Stimulated activated naive CD8-positive, alpha-beta T cell treated with anti-CD3 and anti-CD28 coated beads, Interleukin-15, Interleukin-2, amounts not matched to agents 100 U/mL and 50 U/mL, for 24 hours (primary cell): ENCODE measurements around the gene NEK10.
A peak's percentile ranks its signal among the peaks of the same experiment; 100 is the strongest.
"Not testable (repeated sequence)": the region's sequence is repeated elsewhere in the genome, so short reads cannot be mapped to it uniquely, and the experiment has no call there.

Source experiments
- ATAC-seq: fragments of 150-1000 bp; cut with Tn5 transposase; one replicate; pipeline ENCODE4 v1.10.0; 2021
- DNase-seq: peaks from one replicate; pipeline ENCODE4 v3.0.0; 2021

NEK10 gene, protein sequence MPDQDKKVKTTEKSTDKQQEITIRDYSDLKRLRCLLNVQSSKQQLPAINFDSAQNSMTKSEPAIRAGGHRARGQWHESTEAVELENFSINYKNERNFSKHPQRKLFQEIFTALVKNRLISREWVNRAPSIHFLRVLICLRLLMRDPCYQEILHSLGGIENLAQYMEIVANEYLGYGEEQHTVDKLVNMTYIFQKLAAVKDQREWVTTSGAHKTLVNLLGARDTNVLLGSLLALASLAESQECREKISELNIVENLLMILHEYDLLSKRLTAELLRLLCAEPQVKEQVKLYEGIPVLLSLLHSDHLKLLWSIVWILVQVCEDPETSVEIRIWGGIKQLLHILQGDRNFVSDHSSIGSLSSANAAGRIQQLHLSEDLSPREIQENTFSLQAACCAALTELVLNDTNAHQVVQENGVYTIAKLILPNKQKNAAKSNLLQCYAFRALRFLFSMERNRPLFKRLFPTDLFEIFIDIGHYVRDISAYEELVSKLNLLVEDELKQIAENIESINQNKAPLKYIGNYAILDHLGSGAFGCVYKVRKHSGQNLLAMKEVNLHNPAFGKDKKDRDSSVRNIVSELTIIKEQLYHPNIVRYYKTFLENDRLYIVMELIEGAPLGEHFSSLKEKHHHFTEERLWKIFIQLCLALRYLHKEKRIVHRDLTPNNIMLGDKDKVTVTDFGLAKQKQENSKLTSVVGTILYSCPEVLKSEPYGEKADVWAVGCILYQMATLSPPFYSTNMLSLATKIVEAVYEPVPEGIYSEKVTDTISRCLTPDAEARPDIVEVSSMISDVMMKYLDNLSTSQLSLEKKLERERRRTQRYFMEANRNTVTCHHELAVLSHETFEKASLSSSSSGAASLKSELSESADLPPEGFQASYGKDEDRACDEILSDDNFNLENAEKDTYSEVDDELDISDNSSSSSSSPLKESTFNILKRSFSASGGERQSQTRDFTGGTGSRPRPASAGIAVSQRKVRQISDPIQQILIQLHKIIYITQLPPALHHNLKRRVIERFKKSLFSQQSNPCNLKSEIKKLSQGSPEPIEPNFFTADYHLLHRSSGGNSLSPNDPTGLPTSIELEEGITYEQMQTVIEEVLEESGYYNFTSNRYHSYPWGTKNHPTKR

DNA sequence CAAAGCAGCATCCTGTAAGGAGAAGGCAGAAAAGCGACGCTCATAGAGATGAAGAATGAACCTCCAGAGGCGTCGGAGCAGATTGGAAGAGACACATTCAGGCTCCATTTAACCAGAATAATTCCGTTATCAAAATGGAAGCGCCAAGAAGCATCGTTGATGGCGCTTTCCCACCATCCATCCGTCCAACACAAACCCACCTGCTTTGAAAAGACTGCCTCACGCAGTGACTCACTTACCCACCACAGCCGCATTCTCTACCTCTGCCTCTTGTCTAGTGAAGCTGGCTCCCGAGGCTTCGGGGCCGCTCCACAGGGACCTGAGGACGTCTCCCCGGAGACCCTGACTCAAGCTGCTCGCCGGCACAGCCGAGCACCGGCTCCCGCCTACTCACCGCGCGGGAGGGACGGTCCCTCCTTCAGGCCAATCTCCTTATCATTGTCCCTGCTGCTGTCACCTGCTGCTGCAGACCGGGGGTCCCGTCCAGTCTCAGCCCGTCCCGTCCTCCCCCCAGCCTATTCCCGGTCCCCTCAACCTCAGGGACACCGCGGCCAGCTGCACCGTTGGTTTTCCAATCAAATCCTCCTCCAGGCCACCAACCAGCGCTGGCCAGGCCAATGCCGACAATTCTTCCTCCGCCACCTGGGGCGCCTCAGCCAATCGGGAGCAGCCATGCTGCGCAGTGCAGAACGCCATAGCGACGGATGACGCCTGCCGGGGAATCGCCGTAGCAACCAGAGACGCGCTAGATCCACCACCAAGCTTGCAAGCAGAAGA lies at the start of gene NEK10:
TSS of gene NEK10 (minus strand) at position 553 of the 777 bp plus-strand sequence. CDS start 16,501 bp downstream, outside the sequence.
- peak; percentile 90 for DNase-seq
- ATAC-seq = peak; percentile 99

DNA sequence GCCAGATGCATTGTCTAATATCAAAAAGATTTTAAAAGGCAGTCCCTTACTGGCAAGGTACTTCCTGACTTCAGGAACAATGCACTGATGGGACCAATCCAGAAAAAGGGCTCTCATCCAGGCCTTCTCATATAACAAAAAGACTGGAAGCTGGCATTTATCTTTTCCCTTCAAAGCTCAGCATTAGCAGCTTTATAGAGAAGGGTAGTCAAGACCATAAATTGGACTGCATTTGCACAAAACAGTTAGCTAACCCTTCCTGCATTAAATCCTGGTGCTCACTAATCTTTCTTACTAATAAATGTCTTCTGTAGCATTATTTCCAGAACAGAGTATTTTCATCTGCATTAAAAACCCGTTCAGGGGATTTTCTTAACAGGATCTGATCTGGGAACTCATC lies 46.0 kb upstream of the NEK10 start:
- DNase-seq (no peak), ATAC-seq (no peak)

DNA sequence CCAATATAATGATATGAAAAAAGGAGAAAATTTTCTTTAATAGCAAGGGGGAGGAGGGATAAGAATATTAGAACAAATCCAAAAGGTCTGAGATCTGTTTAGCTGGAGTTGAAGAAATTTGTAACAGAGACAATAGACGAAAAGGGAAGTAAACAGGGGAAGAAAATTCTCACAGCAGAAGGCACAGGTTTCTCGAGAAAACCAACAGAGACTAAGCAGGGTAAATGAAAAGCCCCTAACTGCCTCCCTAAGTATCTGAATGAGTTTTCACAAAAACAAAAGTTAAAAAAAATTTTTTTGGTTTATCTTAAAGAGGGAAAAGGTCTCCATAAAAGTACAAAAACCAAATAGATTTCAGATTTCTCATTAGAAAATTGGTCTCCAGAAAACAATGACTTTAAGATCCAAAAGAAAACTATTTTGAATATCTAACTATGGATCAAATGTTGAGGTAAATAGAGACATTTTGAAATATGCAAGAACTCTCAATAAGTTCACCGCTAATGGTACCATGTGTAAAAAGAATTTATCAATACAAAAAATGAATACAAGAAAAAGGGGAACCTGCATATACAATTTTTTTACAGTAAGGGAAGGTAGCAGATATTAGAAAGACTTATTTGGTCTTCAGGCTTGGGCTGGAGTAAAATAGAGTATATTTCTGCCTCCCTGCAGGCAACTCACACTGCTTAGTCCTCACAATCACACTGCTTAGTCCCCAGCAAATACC lies 23.9 kb upstream of the NEK10 start:
- ATAC-seq = no peak
- DNase-seq = no peak

DNA sequence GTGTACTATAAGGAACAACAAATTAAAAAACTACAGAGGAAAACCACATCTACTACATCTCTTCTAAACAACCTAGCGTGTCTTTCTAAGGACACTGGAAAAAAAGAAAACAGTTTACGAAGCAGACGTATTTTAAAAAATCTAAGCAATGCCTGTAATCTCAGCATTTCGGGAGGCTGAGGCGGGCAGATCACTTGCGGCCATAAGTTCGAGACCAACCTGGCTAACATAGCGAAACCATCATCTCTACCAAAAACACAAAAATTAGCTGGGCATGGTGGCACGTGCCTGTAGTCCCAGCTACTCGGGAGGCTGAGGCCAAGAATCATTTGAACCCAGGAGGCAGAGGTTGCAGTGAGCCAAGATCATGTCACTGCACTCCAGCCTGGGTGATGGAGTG lies 23.2 kb upstream of the NEK10 start:
- DNase-seq, ATAC-seq: not testable (repeated sequence)

DNA sequence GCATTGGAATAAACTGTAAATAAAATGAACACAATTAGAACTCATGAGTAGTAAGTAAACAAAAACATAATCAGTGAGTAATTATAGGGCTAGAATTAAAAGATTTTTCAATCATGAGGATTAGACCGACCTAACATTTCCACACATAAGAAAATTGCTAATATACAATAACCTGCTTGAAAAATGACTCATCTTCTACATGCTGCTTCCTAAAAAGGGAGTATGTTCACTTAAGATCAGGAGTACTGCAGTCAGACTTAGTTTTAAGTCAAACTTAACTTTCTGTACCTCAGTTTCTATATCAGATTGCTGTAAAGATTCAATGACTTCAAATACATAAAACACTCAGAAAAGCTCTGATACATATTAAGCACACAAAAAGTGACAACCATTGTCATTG lies 22.6 kb upstream of the NEK10 start:
- DNase-seq (no peak), ATAC-seq (no peak)

DNA sequence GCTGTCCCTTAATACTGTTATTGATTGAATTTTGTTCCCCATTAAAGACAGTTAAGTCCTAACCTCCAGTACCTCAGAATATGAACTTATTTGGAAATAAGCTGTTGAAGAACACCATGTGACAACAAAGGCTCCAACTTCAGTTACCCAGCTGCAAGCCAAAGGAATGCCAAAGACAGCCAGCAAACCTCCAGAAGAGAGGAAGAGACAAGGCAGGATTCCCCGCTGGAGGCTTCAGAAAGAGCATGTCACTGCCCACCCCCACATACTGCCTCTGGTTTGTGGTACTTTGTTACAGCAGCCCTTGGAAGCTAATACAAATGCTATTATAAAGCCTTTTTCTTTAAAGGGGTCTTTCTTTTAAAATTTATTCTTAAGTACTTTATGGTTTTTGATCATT lies 18.4 kb upstream of the NEK10 start:
- no peak for ATAC-seq
- no peak for DNase-seq

DNA sequence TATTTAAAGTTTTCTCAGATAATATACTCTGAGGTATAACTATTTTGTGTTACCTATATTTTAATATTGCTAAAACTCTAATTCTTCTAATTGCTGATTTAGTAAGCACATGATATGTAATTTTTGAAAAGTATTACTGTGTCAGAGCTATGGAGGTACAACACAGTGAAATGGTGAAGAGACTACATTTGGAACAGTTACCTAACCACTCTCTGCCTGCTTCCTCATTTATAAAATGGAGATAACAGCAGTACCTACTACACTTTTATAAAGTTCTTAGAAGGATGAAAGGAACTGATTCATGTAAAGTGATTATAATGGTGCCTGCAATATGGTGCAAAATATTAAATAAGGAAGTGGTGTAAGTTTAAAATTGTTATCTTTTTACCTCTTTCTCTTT lies 16.3 kb upstream of the NEK10 start:
- no peak for ATAC-seq
- DNase-seq = no peak

DNA sequence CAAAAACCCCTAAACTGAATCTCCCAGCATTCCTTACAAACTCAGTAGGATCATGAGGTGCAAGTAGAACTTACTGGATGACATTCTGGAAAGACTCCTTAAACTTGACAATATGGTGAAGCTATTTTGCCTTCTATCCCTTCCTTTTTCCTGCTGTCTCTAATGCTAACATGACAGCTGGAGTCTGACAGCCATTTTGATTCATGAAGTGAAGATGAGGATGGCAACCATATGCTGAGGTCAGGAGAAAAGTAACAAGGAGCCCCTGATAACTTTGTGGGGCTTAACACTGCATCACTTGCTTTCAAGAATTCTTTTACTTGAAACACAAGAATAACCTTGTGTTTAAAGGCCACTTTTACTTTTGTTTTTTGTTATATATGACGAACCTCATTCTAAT lies 15.0 kb upstream of the NEK10 start:
- no peak for DNase-seq
- ATAC-seq = no peak

DNA sequence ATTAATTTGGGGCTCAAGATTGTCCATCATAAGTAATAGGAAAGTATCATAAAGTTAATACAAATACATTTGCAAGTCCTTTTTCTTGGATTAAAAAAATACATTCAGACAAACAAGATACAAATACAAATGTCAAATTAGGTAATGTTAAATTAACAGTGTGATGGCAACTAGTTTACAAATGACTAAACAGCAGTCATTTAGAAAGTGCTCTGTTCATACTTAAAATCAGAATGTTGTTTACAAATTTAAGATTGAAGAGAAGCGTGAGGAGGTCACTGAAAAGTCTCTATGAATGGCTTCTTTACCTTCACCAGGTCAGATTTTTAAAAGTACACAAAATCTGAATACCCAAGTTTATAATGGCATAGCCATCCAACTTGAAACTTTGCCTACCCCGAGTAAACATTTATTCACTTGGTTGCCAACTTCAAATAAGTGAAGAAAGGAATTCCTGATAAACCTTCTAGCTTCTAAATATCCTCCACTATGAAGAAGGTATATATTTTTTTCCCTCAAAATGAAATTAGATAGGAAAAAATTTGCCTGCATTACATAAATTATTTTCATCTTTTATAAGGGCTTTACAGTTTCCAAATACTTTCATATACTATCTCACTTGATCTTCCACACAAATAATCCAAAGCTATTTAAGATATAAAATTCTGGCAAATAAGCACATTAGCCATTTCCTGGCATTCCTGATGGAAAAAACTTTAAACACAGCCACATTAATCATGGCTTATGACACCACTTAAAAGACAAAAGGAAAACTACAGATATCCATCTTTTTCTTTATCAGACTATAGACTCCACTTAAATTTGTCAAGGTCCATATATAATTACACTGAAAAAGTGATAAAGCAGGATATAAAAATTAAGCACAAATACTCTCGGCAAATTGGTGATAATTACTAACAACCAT lies 11.5 kb upstream of the NEK10 start:
- DNase-seq (no peak), ATAC-seq (no peak)

DNA sequence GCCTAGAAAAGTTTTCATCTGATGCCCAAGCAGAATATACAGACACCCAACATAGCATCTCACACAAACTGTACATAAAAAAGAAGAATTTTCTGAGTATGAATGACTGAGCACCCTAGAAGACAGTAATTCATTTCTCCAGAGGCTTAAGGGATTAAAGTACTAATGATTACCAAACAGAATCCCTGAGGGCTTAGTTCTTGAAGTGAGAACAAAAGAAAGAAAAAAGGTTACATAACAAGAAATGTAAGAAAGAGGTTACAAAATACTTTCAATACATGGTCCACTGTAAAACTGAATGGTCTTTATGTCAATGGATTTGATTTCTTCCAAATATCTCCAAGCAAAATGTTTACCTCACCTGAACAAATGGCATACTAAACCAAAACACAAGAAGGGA lies 9.1 kb upstream of the NEK10 start:
- no peak for ATAC-seq

DNA sequence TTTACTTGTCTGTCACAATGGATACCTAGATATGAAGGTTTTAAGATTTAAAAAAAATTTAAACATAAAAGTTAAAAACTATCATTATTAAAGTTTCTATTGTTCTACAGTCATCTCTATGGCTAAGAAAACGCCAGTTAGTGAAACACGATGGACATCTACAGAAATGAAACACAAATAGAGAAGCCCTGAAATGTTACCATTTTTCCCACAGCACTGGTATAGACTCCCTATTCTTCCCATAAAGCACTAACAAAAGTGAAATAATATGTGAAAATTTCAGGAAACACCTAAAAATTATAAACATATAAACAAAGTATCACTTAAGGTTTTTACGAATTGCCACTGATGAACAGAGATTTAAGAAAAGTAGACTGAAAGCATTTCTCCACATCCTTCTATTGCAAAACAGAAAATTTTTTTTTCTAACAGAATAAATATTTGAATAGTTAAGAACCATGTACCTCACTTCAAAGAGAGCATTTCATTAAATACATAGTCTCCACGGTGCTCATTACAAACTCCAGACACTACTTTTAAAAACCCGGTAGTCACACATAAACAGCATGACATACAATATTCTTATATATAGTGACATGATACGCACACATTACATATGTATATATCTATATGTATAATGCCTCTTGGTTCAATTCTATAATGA lies 7.1 kb upstream of the NEK10 start:
- no peak for DNase-seq

More for the DNA sequence above, 9.1 kb upstream of the NEK10 start:
- no peak for DNase-seq

DNA sequence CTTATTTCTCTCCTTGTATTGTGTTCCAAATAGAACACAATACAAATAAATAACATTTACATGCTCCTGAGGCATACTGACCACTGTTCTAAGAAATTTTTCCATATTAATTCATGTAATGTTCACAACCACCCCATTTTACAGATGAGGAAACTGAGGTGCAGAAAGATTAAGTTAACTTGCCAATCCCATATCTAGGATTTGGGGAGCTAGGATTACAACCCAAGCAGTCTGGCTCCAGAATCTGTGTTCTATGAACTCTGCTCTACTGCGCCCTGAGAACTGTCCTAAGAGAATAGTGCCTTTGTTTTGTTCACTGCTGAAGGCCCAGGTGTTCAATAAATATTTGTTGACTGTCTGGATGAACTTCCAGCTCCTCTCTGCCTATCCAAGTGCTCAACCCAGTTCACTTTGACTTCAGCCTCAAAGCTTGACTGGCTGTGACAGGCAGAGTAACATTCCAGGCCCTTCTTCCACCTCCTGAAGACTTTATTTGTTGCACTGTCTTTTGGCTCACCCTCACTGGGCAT lies 3.1 kb downstream of the NEK10 start:
- DNase-seq = no peak
- ATAC-seq = no peak

More for the DNA sequence above, 7.1 kb upstream of the NEK10 start:
- no peak for ATAC-seq

DNA sequence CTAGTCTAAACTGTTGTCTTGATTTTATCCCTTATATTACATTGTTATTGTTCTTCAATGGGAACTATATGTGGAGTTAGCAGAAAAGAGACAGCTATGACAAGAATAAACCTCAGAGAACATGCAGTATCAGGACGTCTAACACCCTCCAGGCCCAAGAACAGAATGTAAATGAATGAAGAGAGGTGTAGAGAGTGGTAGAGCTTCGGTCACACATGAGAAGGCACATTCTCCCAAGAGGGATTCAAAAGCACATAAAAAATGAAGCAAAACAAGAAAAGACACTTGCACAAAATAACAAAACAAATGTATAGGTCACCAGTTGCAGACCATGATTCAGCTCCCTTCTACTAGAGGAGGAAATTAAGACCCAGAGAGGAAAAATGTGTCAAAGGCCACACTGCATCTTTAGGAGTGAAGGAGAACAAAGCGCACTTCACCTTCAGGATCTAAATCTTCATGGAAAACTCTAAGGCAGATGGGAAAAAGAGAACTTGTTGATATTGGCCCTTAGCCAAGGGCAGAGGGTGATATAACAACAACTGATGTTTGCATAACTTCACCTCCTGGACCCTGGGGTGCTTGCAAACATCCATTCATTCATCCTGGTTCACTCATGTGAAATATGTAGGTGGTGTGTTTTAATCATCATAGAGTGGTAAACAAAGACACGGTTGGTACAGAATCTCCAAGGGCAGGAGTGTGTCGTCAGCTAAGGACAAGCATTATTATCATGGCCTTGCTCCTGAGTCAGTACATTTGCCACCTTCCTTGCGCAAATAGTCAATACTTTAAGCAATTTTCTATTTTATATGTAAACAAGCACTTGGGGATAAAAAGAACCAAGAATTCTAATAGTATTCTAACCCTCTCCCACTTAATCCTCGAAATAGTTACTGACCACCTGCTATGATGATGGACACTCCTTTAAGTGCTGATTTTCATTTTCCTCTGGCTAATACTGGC lies 8.8 kb downstream of the NEK10 start:
- ATAC-seq = no peak
- no peak for DNase-seq

DNA sequence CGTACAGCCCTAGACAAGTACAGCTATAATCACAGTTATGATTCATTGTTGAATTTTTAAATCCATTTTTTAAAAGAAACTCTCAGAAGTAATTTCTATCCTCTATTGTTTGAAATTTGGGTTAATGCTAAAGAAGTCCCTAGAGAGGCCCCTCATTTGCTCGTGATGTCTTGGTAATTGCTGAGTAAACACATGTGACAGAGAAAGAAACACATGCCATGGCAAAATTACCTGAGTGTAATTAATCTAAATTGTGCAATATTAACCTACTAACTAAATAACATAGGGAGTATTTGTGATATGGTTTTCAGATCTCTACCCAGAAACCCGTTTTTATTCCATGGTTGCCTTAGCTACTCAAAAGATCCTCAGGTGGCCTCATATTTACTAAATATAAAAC lies 10.8 kb downstream of the NEK10 start:
- DNase-seq (no peak), ATAC-seq (no peak)

DNA sequence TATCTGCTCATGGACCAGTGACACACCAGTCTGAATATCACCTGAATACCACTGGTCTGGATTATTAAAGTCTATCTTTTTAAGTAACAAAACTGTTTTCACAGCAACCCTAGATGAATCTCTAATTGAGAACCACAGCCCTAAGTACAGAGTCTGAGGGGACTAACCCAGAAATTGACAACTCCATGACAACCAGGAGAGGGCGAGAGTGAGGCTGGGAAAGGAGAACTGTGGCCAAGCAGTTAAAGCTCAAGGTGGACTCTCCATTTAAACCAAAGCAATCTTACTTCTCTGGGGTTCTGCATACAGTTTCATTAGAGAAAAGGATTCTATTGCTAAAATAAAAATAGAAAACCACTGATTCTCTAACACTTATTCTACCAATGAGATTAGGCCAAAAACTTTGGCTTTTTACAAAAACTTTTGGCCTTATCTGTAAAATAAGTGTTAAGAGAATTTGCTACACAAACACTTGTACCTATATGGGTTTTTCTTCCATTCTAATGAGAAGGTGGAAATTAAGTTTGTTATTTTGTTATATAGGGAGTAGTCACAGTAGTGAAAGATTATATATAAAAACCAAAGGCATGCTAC lies 11.4 kb downstream of the NEK10 start:
- ATAC-seq (peak; percentile 82), DNase-seq (peak; percentile 55)

DNA sequence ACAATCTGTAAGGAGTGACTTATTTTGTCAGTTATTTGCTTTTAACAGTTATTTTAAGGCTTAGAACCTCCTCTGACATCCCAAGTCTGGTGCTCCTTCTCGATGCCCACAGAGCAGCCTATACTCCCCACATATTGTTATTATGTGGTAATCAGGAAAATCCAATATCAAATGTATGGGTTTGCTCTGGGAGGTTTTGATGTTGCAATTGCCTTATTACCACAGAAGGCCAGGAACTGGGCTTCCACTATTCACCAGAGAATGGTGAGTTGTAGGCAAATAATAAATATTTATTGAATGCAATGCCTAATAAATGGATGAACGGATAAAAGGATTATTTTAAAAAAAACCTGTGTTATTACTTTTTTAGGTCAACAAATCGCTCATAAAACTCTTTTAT lies 12.2 kb downstream of the NEK10 start:
- no peak for ATAC-seq
- no peak for DNase-seq

DNA sequence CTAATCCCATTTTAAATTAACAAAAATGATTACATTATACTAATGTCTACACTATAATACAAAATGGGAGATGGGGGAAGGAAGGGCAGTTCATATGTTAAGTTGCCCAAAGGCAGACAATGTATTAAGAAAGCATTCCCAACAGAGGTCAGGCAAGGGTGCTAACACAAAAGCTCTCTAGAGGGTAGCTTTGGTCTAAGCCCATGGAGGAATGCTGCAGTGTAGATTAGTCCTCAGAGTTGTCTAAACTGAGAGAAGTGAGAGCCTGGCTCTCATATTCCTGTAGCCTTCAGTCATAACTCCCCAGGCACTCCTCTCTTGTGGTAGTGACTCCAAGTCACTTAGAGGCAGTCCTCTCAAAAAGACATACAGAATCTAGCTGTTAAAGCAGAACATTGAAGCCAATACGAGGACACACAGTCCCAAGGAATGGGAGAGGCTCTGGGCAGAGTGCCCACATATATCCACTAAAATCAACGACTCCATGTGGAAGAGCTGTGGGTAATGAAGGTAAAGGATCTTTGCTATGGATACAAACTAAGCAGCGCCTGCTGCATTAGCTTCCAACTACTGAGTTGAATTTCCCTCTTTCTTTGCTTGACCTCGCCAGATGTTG lies 14.5 kb downstream of the NEK10 start:
- ATAC-seq (no peak), DNase-seq (no peak)
